GM12878 (cell line): ENCODE data around the gene MMP3. TPM values are rescaled to one million over a fixed set of nuclear protein-coding genes. Genes with fewer than 3 reads are reported as not detected.

Source experiments
- ATAC-seq: fragments of 200-7000 bp; cut with Tn5 transposase; 3 replicates; pipeline ENCODE4 v1.9.1; 2020; ENCODE audit warnings: mild to moderate bottlenecking, moderate library complexity
- BruUV-seq: library from RNA; stranded (reverse); fragments of 400-500 nt; replicated peaks from 2 replicates; lab custom pipeline; 2021; lab: Mats Ljungman, UMichigan
- CTCF ChIA-PET: fragments of 300-600 bp; sonication (Branson Sonifier 250); formaldehyde crosslinking; extraction: SDS; loops from one replicate; lab custom pipeline; 2021; ENCODE audit warnings: inconsistent platforms; lab: Yijun Ruan, JAX
- POLR2A ChIA-PET: fragments of 350-600 bp; formaldehyde crosslinking; extraction: SDS; loops from one replicate; lab custom pipeline; 2021; ENCODE audit warnings: inconsistent platforms; lab: Charles Lee
- RAD21 ChIA-PET: fragments of 300-600 bp; sonication (Branson Sonifier 250); formaldehyde crosslinking; loops from one replicate; lab custom pipeline; 2023; ENCODE audit warnings: antibody characterized with exemption; ENCODE audit not compliant: unreplicated experiment; lab: Charles Lee
- SMC1A ChIA-PET: fragments of 300-600 bp; sonication (Branson Sonifier 250); formaldehyde crosslinking; loops from one replicate; lab custom pipeline; 2023; ENCODE audit not compliant: unreplicated experiment, uncharacterized antibody; lab: Charles Lee
- DNase-seq: peaks from one replicate; pipeline ENCODE4 v3.0.0-alpha.2; 2011; ENCODE audit warnings: low read depth, low spot score
- FAIRE-seq: peaks from 3 replicates; lab custom pipeline; 2011; peaks lifted over from hg19 to GRCh38; lab: Jason Lieb, UNC
- H2AFZ ChIP-seq: 2 replicates; pipeline ENCODE4 v1.6.0; 2011; ENCODE audit warnings: low read depth, low read length, control low read depth; ENCODE audit not compliant: control insufficient read depth
- H3K27ac ChIP-seq: 2 replicates; pipeline ENCODE4 v1.5.1; 2011; ENCODE audit warnings: control low read depth; ENCODE audit not compliant: control insufficient read depth, insufficient read depth
- H3K27me3 ChIP-seq, 2 experiments: replicated peaks in 1 of 2; 2 replicates each; pipeline versions ENCODE4 v1.6.0 to v1.6.1; 2011; ENCODE audit warnings: low read length in 1 of 2; ENCODE audit not compliant: control insufficient read depth in 2 of 2, insufficient read depth in 2 of 2
- H3K36me3 ChIP-seq, 2 experiments: 2 replicates each; pipeline ENCODE4 v1.5.1; 2011; ENCODE audit warnings: low read length in 1 of 2; ENCODE audit not compliant: control insufficient read depth in 2 of 2, insufficient read depth in 2 of 2
- H3K4me1 ChIP-seq: 2 replicates; pipeline ENCODE4 v1.6.1; 2011; ENCODE audit warnings: mild to moderate bottlenecking, low read length, moderate library complexity, mixed read lengths; ENCODE audit not compliant: control insufficient read depth, insufficient read depth
- H3K4me2 ChIP-seq: 2 replicates; pipeline ENCODE4 v1.6.0; 2011; ENCODE audit warnings: control low read depth; ENCODE audit not compliant: control insufficient read depth, insufficient read depth
- H3K4me3 ChIP-seq: fragments of 200-600 bp; sonication (generic); 2 replicates; pipeline ENCODE4 v1.5.1; 2016
- H3K79me2 ChIP-seq: 2 replicates; pipeline ENCODE4 v1.6.0; 2011; ENCODE audit warnings: low read length; ENCODE audit not compliant: control insufficient read depth, insufficient read depth
- H3K9ac ChIP-seq: 2 replicates; pipeline ENCODE4 v1.8.0; 2011; ENCODE audit warnings: low read length, control low read depth, mixed read lengths; ENCODE audit not compliant: control insufficient read depth, insufficient read depth
- H3K9me3 ChIP-seq: replicated peaks from 3 replicates; pipeline ENCODE4 v1.5.1; 2011; ENCODE audit warnings: mild to moderate bottlenecking, low read length; ENCODE audit not compliant: control insufficient read depth, insufficient read depth
- H4K20me1 ChIP-seq: 2 replicates; pipeline ENCODE4 v1.6.0; 2011; ENCODE audit not compliant: control insufficient read depth, insufficient read depth
- EZH2 ChIP-seq: IDR thresholded peaks from 2 replicates; pipeline ENCODE4 v1.6.1; 2012; ENCODE audit warnings: low read depth, mild to moderate bottlenecking, control low read depth, inconsistent platforms, low read length, borderline replicate concordance; ENCODE audit not compliant: control insufficient read depth
- HDGF ChIP-seq: fragments of 450-650 bp; IDR thresholded peaks from 2 replicates; pipeline ENCODE4 v1.6.1; 2016; ENCODE audit warnings: antibody characterized with exemption
- IKZF1 ChIP-seq: fragments of 450-650 bp; conservative IDR thresholded peaks from 2 replicates; pipeline ENCODE4 v1.6.1; 2017; ENCODE audit warnings: antibody characterized with exemption, mild to moderate bottlenecking
- IRF4 ChIP-seq: IDR thresholded peaks from 2 replicates; pipeline ENCODE4 v1.6.1; 2011; ENCODE audit warnings: low read depth, low read length
- MYC ChIP-seq: IDR thresholded peaks from 2 replicates; pipeline ENCODE4 v1.6.1; 2011; ENCODE audit warnings: mild to moderate bottlenecking, low read length, moderate library complexity, inconsistent platforms; ENCODE audit not compliant: insufficient read depth, insufficient replicate concordance, insufficient read length, severe bottlenecking
- NFXL1 ChIP-seq: fragments of 450-650 bp; IDR thresholded peaks from 2 replicates; pipeline ENCODE4 v1.6.1; 2017; ENCODE audit warnings: antibody characterized with exemption, mild to moderate bottlenecking, borderline replicate concordance
- SIN3A ChIP-seq: IDR thresholded peaks from 2 replicates; pipeline ENCODE4 v1.6.1; 2012; ENCODE audit warnings: low read depth, low read length, improper control_type of control experiment
- SIX5 ChIP-seq: IDR thresholded peaks from 2 replicates; pipeline ENCODE4 v1.6.1; 2011; ENCODE audit warnings: mild to moderate bottlenecking, low read depth, low read length, moderate library complexity; ENCODE audit not compliant: severe bottlenecking
- ZNF384 ChIP-seq: IDR thresholded peaks from 2 replicates; pipeline ENCODE4 v1.6.1; 2012; ENCODE audit warnings: low read depth, mild to moderate bottlenecking, low read length, improper control_type of control experiment, borderline replicate concordance
- WGBS: methylation state at CpG from one replicate; pipeline ENCODE4 v1.1.6; 2016; ENCODE audit warnings: low lambda C conversion rate; ENCODE audit not compliant: insufficient replicate concordance, insufficient coverage; ENCODE audit errors: missing lambda C conversion rate; 5-methylcytosine and 5-hydroxymethylcytosine counted together
- in situ Hi-C: fragments of 300-500 bp; cut with MboI; formaldehyde crosslinking; loops from 9 replicates; pipeline ENCODE4 v1.14.3; 2018; ENCODE audit warnings: mixed read lengths
- intact Hi-C: fragments of 100-400 bp; cut with micrococcal nuclease; formaldehyde crosslinking; loops from one replicate; pipeline ENCODE4 v1.14.2; 2022; ENCODE audit not compliant: unreplicated experiment
- polyA plus RNA-seq, 11 experiments: library from polyadenylated mRNA; depleted of rRNA in 4 of 11; unstranded in 6 of 11; stranded (reverse) in 5 of 11; fragments of >200 nt; fragmentation: Nextera tagmentation in 4 of 11; fragmentation: Illumina TruSeq in 1 of 11; extraction: Ambion mirVana in 4 of 11; extraction: Trizol in 1 of 11; gene quantifications; 1 replicate in 1 of 11; 2 replicates in 10 of 11; pipeline versions ENCODE4 v1.2.1 to v1.2.3, GENCODE V29; 2011 to 2016; ENCODE audit warnings: inconsistent platforms in 2 of 11, missing spikeins in 2 of 11, low read depth in 1 of 11
- total RNA-seq, 4 experiments: library from RNA; depleted of rRNA in 3 of 4; stranded (reverse); fragments of >200 nt in 3 of 4; fragmentation: Illumina TruSeq in 1 of 4; extraction: Trizol in 1 of 4; gene quantifications; 2 replicates each; pipeline versions ENCODE4 v1.2.1 to v1.2.3, GENCODE V29; 2013 to 2021
- TF ChIP-seq, protein P1 (sequence below): fragments of 450-650 bp; IDR thresholded peaks from 2 replicates; pipeline ENCODE4 v1.6.1; 2018; ENCODE audit warnings: borderline replicate concordance, mild to moderate bottlenecking; ENCODE audit not compliant: partially characterized antibody
- TF ChIP-seq, protein P2 (sequence below), 3 experiments: IDR thresholded peaks in 2 of 3; conservative IDR thresholded peaks in 1 of 3; 2 replicates each; pipeline ENCODE4 v1.5.1; 2011; ENCODE audit warnings: low read depth in 3 of 3, low read length in 3 of 3, mild to moderate bottlenecking in 3 of 3, control low read depth in 2 of 3, moderate library complexity in 2 of 3, inconsistent platforms in 1 of 3, mixed read lengths in 1 of 3; ENCODE audit not compliant: control insufficient read depth in 2 of 3, insufficient read depth in 1 of 3; ENCODE audit errors: extremely low read depth in 1 of 3
- TF ChIP-seq, protein P3 (sequence below): fragments of 450-650 bp; IDR thresholded peaks from 2 replicates; pipeline ENCODE4 v1.6.1; 2017; ENCODE audit warnings: mild to moderate bottlenecking, moderate library complexity

MMP3 gene
- total and polyA plus RNA-seq, 10 of the 15 experiments (the other 5 are each of a cell fraction or from before 2014, with no cell fraction given), result 0.02 to 1.2 TPM; not detected in 8

DNA sequence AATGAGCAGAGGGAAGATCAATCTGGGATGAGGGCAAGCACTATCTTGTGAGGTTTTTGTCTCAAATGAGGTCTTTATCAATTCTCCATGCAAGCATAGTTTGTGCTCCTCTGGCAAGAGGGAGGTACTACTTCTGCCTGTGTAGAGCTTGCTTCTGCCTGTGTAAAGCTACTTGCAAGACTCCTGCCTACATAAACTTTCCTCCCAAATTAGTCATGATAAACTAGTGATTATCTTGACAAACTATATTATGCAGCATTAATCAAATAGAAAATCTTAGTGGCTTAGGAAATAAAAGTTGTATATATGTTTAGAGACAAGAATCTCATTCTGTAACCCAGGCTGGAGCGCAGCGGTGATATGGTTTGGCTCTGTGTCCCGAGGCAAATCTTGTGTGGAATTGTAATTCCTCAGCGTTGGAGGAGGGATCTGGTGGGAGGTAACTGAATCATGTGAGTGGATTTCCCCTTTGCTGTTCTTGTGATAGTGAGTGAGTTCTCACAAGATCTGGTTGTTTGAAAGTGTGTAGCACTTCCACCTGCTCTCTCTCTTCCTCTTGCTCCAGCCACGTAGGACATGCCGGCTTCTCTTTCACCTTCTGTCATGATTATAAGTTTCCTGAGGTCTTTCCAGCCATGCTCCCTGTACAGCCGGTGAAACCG is 54.9 kb downstream of the MMP3 start:
- DNase-seq (no peak), ATAC-seq (no peak), FAIRE-seq (no peak)
- ChIA-PET POLR2A (no interaction called here), CTCF (no interaction called here), RAD21 (no interaction called here), SMC1A (interaction anchor here (1.7 kb wide), 1 partner anchor 55 kb away, joined by 4 read pairs; no protein-coding TSS in a partner anchor)
- Histone ChIP-seq H3K4me2 (no peak overlapping the region), H2AFZ (no peak overlapping the region), H3K9ac (no peak overlapping the region), H3K79me2 (no peaks in the 10 kb centered on the region), H3K4me1 (no peaks in the 10 kb centered on the region), H3K36me3 (no peaks in the 10 kb centered on the region), H3K4me3 (no peak overlapping the region), H3K9me3 (no peaks in the 10 kb centered on the region), H3K27me3 (no peaks in the 10 kb centered on the region), H4K20me1 (no peaks in the 10 kb centered on the region), H3K27ac (no peak overlapping the region)
- intact Hi-C loops, result no loop called here
- WGBS, result 53% methylated on average over 8 of the region's 8 CpGs
- in situ Hi-C loops, result no loop called here
- BruUV-seq, result no TSS peak
- TF ChIP-seq SIX5 (no peak), EZH2 (no peak), ZNF384 (no peak), IKZF1 (no peak), HDGF (no peak), IRF4 (no peak), MYC (no peak), NFXL1 (no peak), SIN3A (no peak)
- TF ChIP-seq, protein P1, sequence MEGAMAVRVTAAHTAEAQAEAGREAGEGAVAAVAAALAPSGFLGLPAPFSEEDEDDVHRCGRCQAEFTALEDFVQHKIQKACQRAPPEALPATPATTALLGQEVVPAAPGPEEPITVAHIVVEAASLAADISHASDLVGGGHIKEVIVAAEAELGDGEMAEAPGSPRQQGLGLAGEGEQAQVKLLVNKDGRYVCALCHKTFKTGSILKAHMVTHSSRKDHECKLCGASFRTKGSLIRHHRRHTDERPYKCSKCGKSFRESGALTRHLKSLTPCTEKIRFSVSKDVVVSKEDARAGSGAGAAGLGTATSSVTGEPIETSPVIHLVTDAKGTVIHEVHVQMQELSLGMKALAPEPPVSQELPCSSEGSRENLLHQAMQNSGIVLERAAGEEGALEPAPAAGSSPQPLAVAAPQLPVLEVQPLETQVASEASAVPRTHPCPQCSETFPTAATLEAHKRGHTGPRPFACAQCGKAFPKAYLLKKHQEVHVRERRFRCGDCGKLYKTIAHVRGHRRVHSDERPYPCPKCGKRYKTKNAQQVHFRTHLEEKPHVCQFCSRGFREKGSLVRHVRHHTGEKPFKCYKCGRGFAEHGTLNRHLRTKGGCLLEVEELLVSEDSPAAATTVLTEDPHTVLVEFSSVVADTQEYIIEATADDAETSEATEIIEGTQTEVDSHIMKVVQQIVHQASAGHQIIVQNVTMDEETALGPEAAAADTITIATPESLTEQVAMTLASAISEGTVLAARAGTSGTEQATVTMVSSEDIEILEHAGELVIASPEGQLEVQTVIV, result no peak
- TF ChIP-seq, protein P2, sequence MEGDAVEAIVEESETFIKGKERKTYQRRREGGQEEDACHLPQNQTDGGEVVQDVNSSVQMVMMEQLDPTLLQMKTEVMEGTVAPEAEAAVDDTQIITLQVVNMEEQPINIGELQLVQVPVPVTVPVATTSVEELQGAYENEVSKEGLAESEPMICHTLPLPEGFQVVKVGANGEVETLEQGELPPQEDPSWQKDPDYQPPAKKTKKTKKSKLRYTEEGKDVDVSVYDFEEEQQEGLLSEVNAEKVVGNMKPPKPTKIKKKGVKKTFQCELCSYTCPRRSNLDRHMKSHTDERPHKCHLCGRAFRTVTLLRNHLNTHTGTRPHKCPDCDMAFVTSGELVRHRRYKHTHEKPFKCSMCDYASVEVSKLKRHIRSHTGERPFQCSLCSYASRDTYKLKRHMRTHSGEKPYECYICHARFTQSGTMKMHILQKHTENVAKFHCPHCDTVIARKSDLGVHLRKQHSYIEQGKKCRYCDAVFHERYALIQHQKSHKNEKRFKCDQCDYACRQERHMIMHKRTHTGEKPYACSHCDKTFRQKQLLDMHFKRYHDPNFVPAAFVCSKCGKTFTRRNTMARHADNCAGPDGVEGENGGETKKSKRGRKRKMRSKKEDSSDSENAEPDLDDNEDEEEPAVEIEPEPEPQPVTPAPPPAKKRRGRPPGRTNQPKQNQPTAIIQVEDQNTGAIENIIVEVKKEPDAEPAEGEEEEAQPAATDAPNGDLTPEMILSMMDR (IDR thresholded peaks at IDR 0.05 in 2 of 3, conservative IDR thresholded peaks at IDR 0.05 in 1 of 3; ENCODE audit: control insufficient read depth in 2 of 3, extremely low read depth in 1 of 3, insufficient read depth in 1 of 3, low read depth in 3 of 3, low read length in 3 of 3), result no peak
- TF ChIP-seq, protein P3, sequence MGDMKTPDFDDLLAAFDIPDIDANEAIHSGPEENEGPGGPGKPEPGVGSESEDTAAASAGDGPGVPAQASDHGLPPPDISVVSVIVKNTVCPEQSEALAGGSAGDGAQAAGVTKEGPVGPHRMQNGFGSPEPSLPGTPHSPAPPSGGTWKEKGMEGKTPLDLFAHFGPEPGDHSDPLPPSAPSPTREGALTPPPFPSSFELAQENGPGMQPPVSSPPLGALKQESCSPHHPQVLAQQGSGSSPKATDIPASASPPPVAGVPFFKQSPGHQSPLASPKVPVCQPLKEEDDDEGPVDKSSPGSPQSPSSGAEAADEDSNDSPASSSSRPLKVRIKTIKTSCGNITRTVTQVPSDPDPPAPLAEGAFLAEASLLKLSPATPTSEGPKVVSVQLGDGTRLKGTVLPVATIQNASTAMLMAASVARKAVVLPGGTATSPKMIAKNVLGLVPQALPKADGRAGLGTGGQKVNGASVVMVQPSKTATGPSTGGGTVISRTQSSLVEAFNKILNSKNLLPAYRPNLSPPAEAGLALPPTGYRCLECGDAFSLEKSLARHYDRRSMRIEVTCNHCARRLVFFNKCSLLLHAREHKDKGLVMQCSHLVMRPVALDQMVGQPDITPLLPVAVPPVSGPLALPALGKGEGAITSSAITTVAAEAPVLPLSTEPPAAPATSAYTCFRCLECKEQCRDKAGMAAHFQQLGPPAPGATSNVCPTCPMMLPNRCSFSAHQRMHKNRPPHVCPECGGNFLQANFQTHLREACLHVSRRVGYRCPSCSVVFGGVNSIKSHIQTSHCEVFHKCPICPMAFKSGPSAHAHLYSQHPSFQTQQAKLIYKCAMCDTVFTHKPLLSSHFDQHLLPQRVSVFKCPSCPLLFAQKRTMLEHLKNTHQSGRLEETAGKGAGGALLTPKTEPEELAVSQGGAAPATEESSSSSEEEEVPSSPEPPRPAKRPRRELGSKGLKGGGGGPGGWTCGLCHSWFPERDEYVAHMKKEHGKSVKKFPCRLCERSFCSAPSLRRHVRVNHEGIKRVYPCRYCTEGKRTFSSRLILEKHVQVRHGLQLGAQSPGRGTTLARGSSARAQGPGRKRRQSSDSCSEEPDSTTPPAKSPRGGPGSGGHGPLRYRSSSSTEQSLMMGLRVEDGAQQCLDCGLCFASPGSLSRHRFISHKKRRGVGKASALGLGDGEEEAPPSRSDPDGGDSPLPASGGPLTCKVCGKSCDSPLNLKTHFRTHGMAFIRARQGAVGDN, result no peak
